G401.6 (cell line): ENCODE results near the gene DDIT3.

ENCODE experiments used
- FAIRE-seq: peaks from 2 replicates; lab custom pipeline; 2012; peaks lifted over from hg19 to GRCh38; lab: Jason Lieb, UNC

The DDIT3 gene

DNA sequence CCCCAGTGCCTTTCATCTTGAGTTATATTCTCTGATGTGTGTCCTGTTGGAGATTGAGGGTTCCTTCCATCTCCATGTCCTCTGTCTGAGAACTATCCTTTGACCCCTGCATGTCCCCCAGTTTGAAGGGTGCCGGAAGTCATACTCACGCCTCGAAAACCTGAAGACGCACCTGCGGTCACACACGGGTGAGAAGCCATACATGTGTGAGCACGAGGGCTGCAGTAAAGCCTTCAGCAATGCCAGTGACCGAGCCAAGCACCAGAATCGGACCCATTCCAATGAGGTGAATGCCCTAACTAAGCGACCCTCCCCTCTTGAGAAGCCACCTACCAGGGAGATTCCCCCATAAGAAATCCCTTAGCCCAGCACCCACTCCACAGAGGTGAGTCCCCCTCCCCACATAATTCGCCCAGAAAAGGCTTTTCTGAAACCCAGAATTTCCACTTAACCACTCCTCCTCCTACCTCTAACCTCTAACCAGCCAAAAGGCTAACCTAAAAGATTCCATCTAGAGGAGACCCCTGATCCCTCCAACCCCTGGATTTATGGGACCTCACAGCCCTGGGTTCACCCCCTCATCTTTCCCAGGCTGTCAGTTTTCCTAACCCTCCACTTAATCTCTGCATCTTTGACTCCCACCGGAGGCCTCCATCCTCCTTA, 53.0 kb downstream of the DDIT3 start:
- FAIRE-seq = no peak
